ENCODE results near the gene HERC2. TPM values are rescaled to one million over a fixed set of nuclear protein-coding genes. Genes with fewer than 3 reads are reported as not detected.

The HERC2 gene
- total and polyA plus RNA-seq, 2 of the 8 experiments (the other 6 are each of a cell fraction or from before 2014, with no cell fraction given): 83.0 to 88.7 TPM

GRCh38 chr15:28066231-28066630, 255.7 kb downstream of the HERC2 start (continued):
- no peak for TF ChIP-seq CHD7 (IDR thresholded peaks at IDR 0.05; ENCODE audit: insufficient replicate concordance, low read length)
- no peak for TF ChIP-seq EP300 (IDR thresholded peaks at IDR 0.05; ENCODE audit: borderline replicate concordance in 1 of 2, low read depth in 2 of 2, low read length in 2 of 2)
- TF ChIP-seq TAF1 (IDR thresholded peaks at IDR 0.05; ENCODE audit: low read depth, low read length): no peak
- TF ChIP-seq E2F6 (IDR thresholded peaks at IDR 0.05): no peak
- TF ChIP-seq POLR2A (IDR thresholded peaks at IDR 0.05; ENCODE audit: control extremely low read depth in 1 of 2, low read depth in 2 of 2, low read length in 2 of 2): no peak
- no peak for TF ChIP-seq BRCA1 (IDR thresholded peaks at IDR 0.05; ENCODE audit: low read depth, low read length)
- TF ChIP-seq TCF12 (IDR thresholded peaks at IDR 0.05; ENCODE audit: low read depth, low read length): no peak
- TF ChIP-seq SIX5 (IDR thresholded peaks at IDR 0.05; ENCODE audit: low read depth, low read length): no peak
